SU-DHL-6 (cell line): ENCODE measurements around the gene NUP88.

Experiments
- H2AFZ ChIP-seq: fragments of 200-600 bp; sonication (generic); 2 replicates; pipeline ENCODE4 v1.6.1; 2014; ENCODE audit warnings: low read depth, mild to moderate bottlenecking, moderate library complexity, mixed read lengths, antibody characterized with exemption, low read length; ENCODE audit not compliant: severe bottlenecking
- H3F3A ChIP-seq: fragments of 200-600 bp; shearing (Covaris generic); 2 replicates; pipeline ENCODE4 v1.6.0; 2016; ENCODE audit warnings: antibody characterized with exemption, mild to moderate bottlenecking; ENCODE audit not compliant: insufficient read depth
- H3K27ac ChIP-seq: fragments of 200-600 bp; sonication (generic); 2 replicates; pipeline ENCODE4 v1.5.1; 2016; ENCODE audit warnings: low read depth, mild to moderate bottlenecking, low read length, moderate library complexity, mixed read lengths
- H3K27me3 ChIP-seq: fragments of 200-600 bp; sonication (generic), shearing (Covaris generic); 2 replicates; pipeline ENCODE4 v1.6.0; 2014; ENCODE audit warnings: mild to moderate bottlenecking, low read length
- H3K36me3 ChIP-seq: fragments of 200-600 bp; sonication (generic); 2 replicates; pipeline ENCODE4 v1.6.1; 2014; ENCODE audit warnings: mild to moderate bottlenecking, low read length, mixed read lengths
- H3K4me2 ChIP-seq: fragments of 300-600, 200-600 bp; shearing (Covaris generic), sonication (generic); 2 replicates; pipeline ENCODE4 v1.6.0; 2014; ENCODE audit warnings: low read length, low read depth, mild to moderate bottlenecking; ENCODE audit not compliant: poor library complexity, severe bottlenecking
- H3K4me3 ChIP-seq: fragments of 200-600 bp; sonication (generic); 2 replicates; pipeline ENCODE4 v1.5.1; 2014; ENCODE audit warnings: antibody characterized with exemption, low read length, mild to moderate bottlenecking, mixed read lengths; ENCODE audit not compliant: insufficient read depth, poor library complexity, severe bottlenecking
- H3K79me2 ChIP-seq: fragments of 200-600 bp; sonication (generic); 2 replicates; pipeline ENCODE4 v1.6.1; 2014; ENCODE audit warnings: mild to moderate bottlenecking, low read length, moderate library complexity; ENCODE audit not compliant: insufficient read depth
- H3K9ac ChIP-seq: fragments of 200-600 bp; sonication (generic); 2 replicates; pipeline ENCODE4 v1.7.0; 2014; ENCODE audit warnings: mild to moderate bottlenecking, low read length
- H3K9me2 ChIP-seq: fragments of 200-600 bp; sonication (generic); replicated peaks from 2 replicates; pipeline ENCODE4 v1.6.1; 2014; ENCODE audit warnings: low read length; ENCODE audit not compliant: insufficient read depth
- H3K9me3 ChIP-seq: fragments of 200-600 bp; sonication (generic); 2 replicates; pipeline ENCODE4 v1.6.1; 2014; ENCODE audit warnings: low read length, mixed read lengths; ENCODE audit not compliant: insufficient read depth
- H4K20me1 ChIP-seq: fragments of 200-600 bp; sonication (generic); 2 replicates; pipeline ENCODE4 v1.6.1; 2014; ENCODE audit warnings: low read depth, mild to moderate bottlenecking, antibody characterized with exemption, low read length, moderate library complexity, mixed read lengths
- EZH2phosphoT487 ChIP-seq: fragments of 200-600 bp; sonication (generic), shearing (Covaris generic); conservative IDR thresholded peaks from 2 replicates; pipeline ENCODE4 v1.6.1; 2018; ENCODE audit warnings: mild to moderate bottlenecking, antibody characterized with exemption, low read length, moderate library complexity, mixed read lengths
- TF ChIP-seq, protein P1 (sequence below): fragments of 200-600 bp; sonication (generic); IDR thresholded peaks from one replicate; pipeline ENCODE4 v1.5.1; 2017; ENCODE audit warnings: antibody characterized with exemption, mild to moderate bottlenecking, low read length, moderate library complexity; ENCODE audit not compliant: insufficient read depth, poor library complexity, severe bottlenecking

The NUP88 gene

DNA sequence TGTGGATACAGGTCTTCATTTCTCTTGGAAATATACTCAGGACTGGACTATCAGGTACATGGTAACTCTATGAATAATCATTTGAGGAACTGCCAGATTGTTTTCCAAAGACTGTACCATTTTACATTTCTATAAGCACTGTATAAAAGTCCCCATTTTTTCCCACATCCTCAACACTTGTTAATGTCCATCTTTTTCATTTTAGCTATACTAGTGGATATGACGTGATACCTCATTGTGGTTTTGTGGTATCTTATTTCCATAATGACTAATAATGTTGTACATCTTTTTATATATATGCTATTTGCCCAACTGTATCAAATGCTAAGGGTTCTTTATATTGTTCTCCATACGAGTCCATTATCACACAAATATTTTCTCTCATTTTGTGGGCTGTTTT, 22.9 kb downstream of the NUP88 start:
- Histone ChIP-seq H3K9ac (no peak overlapping the region), H4K20me1 (no peaks in the 10 kb centered on the region), H3K4me3 (no peak overlapping the region), H3K27ac (no peak overlapping the region), H3K9me2 (no peaks in the 10 kb centered on the region), H3K4me2 (no peak overlapping the region), H3K79me2 (no peaks in the 10 kb centered on the region), H3K9me3 (no peaks in the 10 kb centered on the region), H3K27me3 (no peaks in the 10 kb centered on the region), H3K36me3 (peaks cover 56% of the 10 kb centered on the region), H2AFZ (no peak overlapping the region), H3F3A (0 out of 2 replicates have a peak, but pooled peaks cover 4% of the 10 kb centered on the region)
- TF ChIP-seq, protein P1, sequence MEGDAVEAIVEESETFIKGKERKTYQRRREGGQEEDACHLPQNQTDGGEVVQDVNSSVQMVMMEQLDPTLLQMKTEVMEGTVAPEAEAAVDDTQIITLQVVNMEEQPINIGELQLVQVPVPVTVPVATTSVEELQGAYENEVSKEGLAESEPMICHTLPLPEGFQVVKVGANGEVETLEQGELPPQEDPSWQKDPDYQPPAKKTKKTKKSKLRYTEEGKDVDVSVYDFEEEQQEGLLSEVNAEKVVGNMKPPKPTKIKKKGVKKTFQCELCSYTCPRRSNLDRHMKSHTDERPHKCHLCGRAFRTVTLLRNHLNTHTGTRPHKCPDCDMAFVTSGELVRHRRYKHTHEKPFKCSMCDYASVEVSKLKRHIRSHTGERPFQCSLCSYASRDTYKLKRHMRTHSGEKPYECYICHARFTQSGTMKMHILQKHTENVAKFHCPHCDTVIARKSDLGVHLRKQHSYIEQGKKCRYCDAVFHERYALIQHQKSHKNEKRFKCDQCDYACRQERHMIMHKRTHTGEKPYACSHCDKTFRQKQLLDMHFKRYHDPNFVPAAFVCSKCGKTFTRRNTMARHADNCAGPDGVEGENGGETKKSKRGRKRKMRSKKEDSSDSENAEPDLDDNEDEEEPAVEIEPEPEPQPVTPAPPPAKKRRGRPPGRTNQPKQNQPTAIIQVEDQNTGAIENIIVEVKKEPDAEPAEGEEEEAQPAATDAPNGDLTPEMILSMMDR: no peak
- no peak for TF ChIP-seq EZH2phosphoT487

DNA sequence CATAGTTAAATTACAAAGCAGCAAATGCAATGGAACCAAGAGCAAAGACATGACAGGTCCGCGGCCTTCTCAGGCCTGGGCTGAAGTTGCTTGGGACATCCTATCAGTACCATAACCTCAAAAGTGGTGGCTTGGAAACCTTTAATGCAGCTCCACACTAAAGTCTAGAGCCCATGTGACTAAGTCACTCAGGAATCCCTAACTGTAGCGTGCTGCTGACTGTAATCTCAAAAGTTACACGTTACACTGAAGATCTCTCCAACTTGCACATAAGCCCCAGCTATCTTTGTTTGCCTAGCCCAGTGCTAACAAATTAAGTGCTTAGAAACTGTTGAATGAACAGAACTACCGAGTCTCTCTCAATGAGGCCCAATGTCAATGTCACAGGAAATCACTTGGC, 27.8 kb downstream of the NUP88 start:
- H3K9ac ChIP-seq: no peak overlapping the region
- H3K9me2 ChIP-seq: no peaks in the 10 kb centered on the region
- no peak overlapping the region for H3K27ac ChIP-seq
- H3K79me2 ChIP-seq: no peaks in the 10 kb centered on the region
- H4K20me1 ChIP-seq: 0 out of 2 replicates have a peak, but pooled peaks cover 2% of the 10 kb centered on the region
- H3K27me3 ChIP-seq: no peaks in the 10 kb centered on the region
- no peak overlapping the region for H3K4me3 ChIP-seq
- TF ChIP-seq, protein P1: no peak
- TF ChIP-seq EZH2phosphoT487: no peak
- no peak overlapping the region for H3K4me2 ChIP-seq
- peaks cover 9% of the 10 kb centered on the region; the same call in 1 of the 2 replicates for H3F3A ChIP-seq
- H2AFZ ChIP-seq: no peak overlapping the region
- H3K36me3 ChIP-seq: peaks cover 50% of the 10 kb centered on the region
- H3K9me3 ChIP-seq: no peaks in the 10 kb centered on the region

DNA sequence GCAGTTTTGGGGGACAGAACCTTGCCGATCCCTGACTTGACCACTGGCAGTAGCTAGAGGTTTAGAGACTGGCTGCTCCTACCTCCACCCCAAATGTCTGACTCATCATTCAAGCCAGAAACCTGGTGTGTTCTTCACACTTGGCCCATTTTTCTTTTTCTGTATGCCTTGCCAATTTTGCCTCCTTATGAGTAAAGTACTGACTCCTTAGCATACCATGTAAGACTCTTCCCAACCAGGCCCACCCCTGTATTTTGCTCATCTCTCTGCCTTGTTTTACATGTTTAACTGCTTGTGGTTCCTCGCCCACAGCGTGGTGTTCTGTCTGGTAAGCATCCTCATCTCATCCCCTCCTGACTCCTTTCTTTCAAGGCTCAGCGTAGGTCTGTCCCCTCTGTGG, 37.9 kb downstream of the NUP88 start:
- H3K27me3 ChIP-seq: no peaks in the 10 kb centered on the region
- peaks cover 52% of the 10 kb centered on the region for H3K36me3 ChIP-seq
- no peak overlapping the region for H3K27ac ChIP-seq
- H4K20me1 ChIP-seq: no peaks in the 10 kb centered on the region
- H3K79me2 ChIP-seq: no peaks in the 10 kb centered on the region
- H2AFZ ChIP-seq: no peak overlapping the region
- no peak overlapping the region for H3K4me2 ChIP-seq
- no peak overlapping the region for H3K4me3 ChIP-seq
- H3F3A ChIP-seq: peaks cover 75% of the 10 kb centered on the region
- H3K9me2 ChIP-seq: no peaks in the 10 kb centered on the region
- TF ChIP-seq EZH2phosphoT487: no peak
- TF ChIP-seq, protein P1: no peak
- no peaks in the 10 kb centered on the region for H3K9me3 ChIP-seq
- H3K9ac ChIP-seq: no peak overlapping the region
